GM11168 (cell line): ENCODE results near the gene AGMAT.

Experiments
- in situ Hi-C: fragments of 300-500 bp; cut with MboI; formaldehyde crosslinking; loops from one replicate; pipeline ENCODE4 v1.12.0; 2022; ENCODE audit warnings: low sequenced_read_pairs; ENCODE audit not compliant: unreplicated experiment

The AGMAT gene, protein sequence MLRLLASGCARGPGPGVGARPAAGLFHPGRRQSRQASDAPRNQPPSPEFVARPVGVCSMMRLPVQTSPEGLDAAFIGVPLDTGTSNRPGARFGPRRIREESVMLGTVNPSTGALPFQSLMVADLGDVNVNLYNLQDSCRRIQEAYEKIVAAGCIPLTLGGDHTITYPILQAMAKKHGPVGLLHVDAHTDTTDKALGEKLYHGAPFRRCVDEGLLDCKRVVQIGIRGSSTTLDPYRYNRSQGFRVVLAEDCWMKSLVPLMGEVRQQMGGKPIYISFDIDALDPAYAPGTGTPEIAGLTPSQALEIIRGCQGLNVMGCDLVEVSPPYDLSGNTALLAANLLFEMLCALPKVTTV

DNA sequence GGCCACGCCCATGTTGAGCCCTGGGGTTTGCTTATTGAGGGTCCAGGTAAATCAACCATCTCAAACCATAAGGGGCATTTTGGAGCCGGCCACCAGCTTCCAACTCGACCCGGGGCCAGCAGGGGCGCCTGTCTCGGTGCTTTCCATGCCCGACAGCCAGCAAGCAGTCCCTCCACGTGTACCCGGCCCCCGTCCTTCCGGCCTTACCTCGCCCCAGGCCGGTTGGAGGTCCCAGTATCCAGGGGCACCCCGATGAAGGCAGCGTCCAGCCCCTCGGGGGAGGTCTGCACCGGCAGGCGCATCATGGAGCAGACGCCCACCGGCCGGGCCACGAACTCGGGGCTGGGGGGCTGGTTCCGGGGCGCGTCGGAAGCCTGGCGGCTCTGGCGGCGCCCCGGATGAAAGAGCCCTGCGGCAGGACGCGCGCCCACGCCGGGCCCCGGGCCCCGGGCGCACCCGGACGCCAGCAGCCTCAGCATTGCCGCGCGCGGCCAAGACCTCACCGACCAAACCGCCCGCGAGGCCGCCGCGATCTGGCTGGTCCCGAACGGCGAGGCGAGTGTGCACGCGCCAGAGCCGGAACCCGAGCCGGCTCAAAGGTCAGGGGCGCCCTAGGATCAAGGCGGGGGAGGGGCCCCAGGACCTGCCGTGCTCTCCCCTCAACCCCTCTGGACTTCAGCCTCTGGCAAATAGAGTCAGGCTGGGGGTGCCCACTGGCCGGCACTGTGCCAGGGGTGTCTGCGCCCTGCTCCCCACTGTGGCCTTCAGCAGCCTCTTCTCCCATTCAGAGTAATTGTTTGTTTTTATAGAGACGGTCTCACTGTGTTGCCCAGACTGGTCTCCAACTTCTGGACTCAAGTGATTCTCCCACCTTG is at the start of gene AGMAT:
Gene AGMAT, minus strand, starts transcription at position 563 of the 875 bp plus-strand sequence. Its CDS starts 84 bp downstream, at position 479.
- in situ Hi-C loops = no loop called here

DNA sequence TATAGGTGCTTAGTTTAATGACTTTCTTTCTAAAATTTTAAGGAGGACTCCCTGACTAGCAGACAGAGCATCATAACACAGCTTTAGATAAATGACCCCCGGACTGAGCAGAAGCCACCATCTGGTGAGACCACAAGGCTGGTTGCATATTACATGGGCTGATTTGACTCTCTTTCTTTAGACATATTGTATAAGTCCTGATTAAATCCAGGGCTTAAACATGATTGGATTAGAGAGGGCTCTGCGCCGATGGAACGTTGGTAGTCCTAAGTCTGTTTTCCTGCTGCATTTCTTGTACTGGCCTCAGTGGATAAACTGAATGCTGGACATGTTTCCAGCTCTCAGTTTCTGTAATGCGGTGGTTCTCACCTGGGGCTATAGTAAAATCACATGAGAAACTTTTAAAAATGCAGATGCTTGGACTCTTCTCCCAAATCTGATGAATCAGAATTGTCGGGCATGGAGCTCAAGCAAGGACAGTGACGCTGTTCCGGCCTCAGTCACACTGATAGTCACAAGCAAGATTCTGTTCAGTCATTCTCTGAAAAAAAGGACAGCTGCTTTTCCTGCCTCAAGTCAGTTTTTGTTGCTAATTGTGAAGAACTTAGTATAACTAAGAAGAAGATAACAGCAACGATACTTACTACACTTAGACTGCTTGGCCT is 49.0 kb upstream of the AGMAT start:
- in situ Hi-C loops = no loop called here

DNA sequence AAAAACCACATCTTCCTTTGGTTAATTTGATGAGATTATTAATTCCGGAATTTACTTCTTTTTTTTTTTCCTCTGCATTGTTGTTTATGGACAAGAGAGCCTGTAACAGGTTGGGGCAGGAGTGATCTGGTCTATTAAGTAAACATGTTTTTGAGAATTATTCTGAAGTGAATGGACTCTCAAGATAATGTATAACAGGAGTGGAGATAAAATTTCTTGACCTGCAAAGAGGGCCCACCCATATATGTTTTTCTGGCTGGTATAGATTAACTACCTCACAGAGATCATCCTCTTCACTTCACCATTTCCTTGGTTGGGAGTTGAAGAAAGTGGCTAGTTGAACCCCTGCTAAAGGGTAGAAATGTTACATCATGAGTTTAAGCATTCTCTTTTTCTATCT is 43.2 kb upstream of the AGMAT start:
- in situ Hi-C loops = no loop called here

- in situ Hi-C loops = no loop called here
These were observed 42.6 kb upstream of the AGMAT start for GRCh38 chr1:15627343-15627988.

DNA sequence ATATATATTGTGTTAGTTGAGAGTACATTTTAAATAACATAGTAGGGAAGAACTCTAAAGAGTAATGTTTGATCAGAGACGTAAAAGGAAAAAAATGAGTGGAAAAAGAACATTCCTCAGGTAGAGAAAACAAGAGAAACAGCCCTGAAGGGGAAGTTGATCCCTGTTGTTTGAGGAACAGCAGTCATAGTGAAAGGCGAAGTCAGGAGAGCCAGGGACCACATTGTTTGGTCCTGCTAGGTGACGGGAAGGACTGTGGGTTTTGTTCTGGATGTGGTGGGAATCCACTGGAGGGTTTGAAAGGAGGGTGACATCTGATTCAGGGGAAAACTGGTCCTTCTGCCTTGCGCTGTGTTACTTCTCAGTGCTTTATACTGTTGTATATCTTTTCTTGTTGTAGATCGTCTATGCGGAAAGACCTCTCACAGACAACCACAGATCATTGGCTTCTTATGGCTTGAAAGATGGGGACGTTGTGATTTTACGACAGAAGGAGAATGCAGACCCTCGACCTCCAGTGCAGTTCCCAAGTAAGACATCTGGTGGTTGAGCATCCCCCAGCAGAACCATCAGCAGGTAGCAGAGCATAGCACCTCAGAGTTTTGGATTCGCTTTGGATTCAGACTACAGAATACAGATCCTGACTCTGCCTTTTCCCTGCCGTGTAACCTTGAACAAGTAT is 41.6 kb upstream of the AGMAT start:
- in situ Hi-C loops = no loop called here

DNA sequence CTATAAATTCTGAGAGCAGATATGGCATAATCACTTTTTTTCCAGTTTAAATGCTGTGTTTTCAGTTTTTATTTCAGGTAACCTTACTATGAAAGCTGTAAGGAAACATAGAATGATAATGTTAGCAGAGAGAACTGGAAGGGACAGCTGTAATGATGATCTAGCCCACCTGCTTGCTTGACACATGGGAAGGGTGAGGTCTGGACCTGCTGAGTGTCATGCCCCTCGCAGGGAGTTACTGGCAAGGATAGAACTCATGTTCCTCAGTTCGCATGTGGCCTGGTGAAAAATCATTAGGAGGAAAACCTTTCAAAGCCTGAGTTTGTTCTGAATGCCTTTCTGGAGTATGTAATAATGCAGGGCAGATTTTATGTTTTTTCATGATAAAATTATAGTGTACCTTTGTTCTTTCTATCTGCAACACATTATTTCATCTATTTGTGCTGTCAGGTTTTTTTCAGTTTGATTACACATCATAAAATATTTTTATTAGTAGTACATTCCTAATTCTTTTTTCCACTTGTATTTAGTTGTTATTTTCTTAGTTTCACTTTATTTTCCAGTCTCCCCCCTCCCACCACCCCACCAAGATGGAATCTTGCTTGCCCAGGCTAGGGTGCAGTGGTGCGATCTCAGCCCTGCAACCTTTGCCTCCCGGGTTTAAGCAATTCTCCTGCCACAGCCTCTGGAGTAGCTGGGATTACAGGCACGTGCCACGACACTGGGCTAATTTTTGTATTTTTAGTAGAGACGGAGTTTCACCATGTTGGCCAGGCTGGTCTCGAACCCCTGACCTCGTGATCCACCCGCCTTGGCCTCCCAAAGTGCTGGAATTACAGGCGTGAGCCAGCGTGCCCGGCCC is 40.4 kb upstream of the AGMAT start:
- in situ Hi-C loops = no loop called here

DNA sequence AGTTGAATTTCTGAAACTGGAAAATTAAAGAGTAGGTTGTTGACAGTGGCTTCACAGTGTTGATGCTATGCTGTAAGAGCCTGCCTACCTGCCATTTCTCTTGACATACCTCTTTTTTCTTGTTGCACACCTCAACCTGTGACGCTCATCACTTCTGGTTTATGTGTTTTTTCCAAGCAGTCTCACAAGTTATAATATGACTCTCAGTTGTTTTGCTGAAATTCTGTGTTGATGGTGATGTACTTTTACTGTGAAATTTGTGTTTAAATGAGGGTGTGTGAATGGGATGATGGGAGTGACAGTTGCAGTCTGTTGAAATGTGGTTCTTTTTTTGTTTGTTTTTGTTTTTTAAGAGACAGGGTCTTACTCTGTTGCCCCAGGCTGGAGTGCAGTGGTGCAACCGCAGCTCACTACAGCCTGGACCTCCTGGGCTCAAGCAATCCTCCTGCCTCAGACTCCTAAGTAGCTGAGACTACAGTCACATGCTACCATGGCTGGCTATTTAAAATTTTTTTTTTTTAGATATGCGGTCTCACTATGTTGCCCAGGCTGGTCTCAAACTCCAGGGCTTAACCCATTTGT is 39.4 kb upstream of the AGMAT start:
- in situ Hi-C loops = no loop called here

GRCh38 chr1:15623435-15623834 is 38.6 kb upstream of the AGMAT start:
- in situ Hi-C loops = no loop called here

DNA sequence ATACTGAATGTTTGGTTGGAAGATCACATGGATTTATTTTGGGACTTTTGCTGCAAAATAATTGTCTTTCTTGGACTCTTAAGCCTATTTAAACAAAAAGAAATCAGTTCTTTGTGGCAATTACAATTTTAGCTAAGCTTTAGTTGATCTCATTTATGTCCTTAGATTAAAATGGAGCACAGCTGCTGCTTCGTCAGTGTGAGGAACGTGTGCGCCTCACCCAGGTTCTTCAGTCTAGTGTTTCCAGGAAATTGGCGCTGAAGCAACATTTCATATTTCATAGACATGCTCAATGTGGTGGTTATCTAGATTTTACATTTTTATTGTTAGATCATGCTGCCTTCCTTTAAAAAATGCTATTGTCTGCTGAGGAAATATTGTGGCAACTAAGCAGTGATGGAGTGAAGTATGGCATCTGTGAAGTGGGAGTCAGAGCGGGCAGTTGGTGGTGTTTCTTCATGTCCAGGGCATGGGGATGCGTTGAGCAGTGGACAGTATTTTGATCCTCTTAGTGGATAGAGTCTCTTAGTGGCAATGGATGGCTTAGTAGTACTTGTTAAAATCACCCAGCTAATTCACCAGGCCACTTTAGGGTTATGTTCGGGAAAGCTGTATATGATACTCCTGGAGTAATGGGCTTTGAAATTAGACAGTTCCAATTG is 38.0 kb upstream of the AGMAT start:
- in situ Hi-C loops = no loop called here

DNA sequence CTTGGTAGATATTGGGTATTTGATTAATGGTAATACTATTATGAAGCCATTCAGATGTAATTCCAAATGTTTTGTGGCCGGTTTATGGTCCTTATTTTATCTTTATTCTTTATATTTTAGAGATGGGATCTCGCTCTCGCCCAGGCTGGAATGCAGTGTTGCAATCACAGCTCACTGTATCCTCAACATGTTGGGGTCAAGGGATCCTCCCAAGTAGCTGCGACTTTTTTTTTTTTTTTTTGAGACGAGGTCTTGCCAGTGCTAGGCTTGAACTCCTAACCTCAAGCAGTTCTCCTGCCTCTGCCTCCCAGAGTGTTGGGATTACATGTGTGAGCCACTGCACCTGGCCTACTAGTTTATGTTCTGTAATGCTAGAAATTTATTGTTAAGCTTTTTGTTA is 37.1 kb upstream of the AGMAT start:
- in situ Hi-C loops = no loop called here

DNA sequence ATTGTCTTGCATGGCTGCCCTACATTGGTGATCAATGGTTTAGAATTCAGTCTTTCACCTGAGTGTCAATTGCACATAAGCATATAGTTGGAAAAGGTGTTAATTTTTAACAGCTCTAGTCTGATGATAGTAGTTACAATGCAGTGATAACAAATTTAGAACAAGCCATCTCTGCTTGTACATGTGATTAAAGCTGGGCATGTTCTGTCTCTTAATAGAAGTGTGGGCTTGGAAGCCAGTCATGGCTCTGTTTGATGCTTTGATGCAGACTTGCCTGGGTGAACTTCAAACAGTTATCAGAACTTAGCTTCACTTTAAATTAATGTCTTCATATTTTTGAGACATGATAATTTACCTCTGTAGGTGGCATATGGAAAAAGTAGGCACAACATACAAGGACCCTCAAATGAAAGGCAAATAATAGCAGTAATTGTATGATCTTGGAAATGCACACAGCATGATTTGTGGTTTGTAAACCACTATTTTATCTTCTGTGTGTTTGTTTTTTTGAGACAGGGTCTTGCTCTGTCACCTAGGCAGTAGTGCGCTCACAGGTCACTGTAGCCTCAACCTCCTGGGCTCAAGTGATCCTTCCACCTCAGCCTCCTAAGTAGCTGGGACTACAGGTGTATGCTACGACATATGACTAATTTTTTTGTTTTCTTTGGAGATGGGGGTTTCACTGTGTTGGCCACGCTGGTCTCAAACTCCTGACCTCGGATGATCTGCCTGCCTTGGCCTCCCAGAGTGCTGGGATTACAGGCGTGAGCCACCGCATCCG is 36.2 kb upstream of the AGMAT start:
- in situ Hi-C loops = no loop called here

GRCh38 chr1:15620155-15620545 is 35.3 kb upstream of the AGMAT start:
- in situ Hi-C loops = no loop called here

DNA sequence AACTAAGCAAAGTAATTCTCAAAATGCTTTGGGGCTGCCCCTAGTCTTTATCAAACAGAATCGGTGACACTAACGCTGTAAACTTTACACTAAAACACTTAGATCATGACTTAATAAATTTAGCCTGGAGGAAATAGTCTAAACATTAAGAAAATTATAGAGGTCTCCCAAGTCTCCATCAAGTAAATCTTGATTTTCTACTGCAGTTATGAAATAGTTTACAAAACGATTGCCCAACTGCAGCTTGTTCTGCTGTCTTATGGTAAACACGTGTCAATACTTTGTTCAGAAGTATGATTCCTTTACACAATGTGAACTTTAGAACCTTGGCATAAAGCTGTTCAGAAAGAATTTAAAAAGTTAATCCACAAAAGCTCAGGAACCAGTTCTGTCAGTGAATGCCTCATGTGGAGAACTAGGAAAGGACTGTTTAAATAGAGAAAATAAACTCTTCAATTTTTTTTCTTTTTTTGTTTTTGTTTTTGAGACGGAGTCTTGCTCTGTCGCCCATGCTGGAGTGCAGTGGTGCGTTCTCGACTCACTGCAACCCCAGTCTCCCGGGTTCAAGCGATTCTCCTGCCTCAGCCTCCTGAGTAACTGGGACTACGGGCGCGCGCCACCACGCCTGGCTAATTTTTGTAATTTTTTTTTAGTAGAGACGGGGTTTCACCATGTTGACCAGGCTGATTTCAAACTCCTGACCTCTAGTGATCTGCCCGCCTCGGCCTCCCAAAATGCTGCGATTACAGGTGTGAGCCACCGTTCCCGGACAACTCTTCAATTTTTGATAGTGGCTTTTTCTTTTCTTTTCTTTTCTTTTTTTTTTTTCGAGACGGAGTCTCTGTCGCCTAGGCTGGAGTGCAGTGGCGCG is 34.0 kb upstream of the AGMAT start:
- in situ Hi-C loops = no loop called here

GRCh38 chr1:15618077-15618654 is 33.3 kb upstream of the AGMAT start:
- in situ Hi-C loops = no loop called here

- in situ Hi-C loops = no loop called here
These were observed 32.6 kb upstream of the AGMAT start, which contains the start of gene DDI2 for GRCh38 chr1:15617173-15618076. Gene DDI2, plus strand, starts transcription at chr1:15617458. Its CDS starts 213 bp downstream, at chr1:15617671.
